Calu3 (cell line): Measurements from ENCODE around the gene STIP1. TPM values are rescaled to one million over a fixed set of nuclear protein-coding genes. Genes with fewer than 3 reads are reported as not detected.

Source experiments
- BruUV-seq: library from RNA; stranded (reverse); fragments of 400-500 nt; replicated peaks from 2 replicates; lab custom pipeline; 2021; lab: Mats Ljungman, UMichigan
- CTCF ChIA-PET: fragments of 300-600 bp; sonication (Branson Sonifier 250); formaldehyde crosslinking; loops from one replicate; lab custom pipeline; 2022; ENCODE audit warnings: antibody characterized with exemption; lab: Charles Lee
- DNase-seq: peaks from one replicate; pipeline ENCODE4 v3.0.0; 2022
- H3K27ac Mint-ChIP-seq: one replicate; pipeline ENCODE4 v1.8.0; 2022; ENCODE audit warnings: mixed read lengths; ENCODE audit not compliant: unreplicated experiment
- H3K27me3 Mint-ChIP-seq: one replicate; pipeline ENCODE4 v1.8.0; 2022; ENCODE audit warnings: mixed read lengths; ENCODE audit not compliant: unreplicated experiment
- H3K36me3 Mint-ChIP-seq: one replicate; pipeline ENCODE4 v1.8.0; 2022; ENCODE audit warnings: mild to moderate bottlenecking, moderate library complexity, mixed read lengths; ENCODE audit not compliant: insufficient read depth, unreplicated experiment
- H3K4me1 Mint-ChIP-seq: one replicate; pipeline ENCODE4 v1.8.0; 2022; ENCODE audit warnings: mild to moderate bottlenecking, low read depth, mixed read lengths; ENCODE audit not compliant: unreplicated experiment
- H3K4me3 Mint-ChIP-seq: one replicate; pipeline ENCODE4 v1.8.0; 2022; ENCODE audit warnings: mild to moderate bottlenecking, low read depth, moderate library complexity, mixed read lengths; ENCODE audit not compliant: unreplicated experiment
- H3K9me3 Mint-ChIP-seq: one replicate; pipeline ENCODE4 v1.8.0; 2022; ENCODE audit warnings: low read depth, mixed read lengths; ENCODE audit not compliant: unreplicated experiment
- intact Hi-C: fragments of 100-400 bp; cut with micrococcal nuclease; formaldehyde crosslinking; loops from one replicate; pipeline ENCODE4 v1.10.0; 2022; ENCODE audit not compliant: unreplicated experiment
- total RNA-seq: library from RNA; stranded (reverse); gene quantifications from 2 replicates; pipeline ENCODE4 v1.2.3, GENCODE V29; 2022
- TF ChIP-seq, protein P1 (sequence below): fragments of 200-600 bp; IDR thresholded peaks from one replicate; pipeline ENCODE4 v1.8.0; 2022; ENCODE audit warnings: antibody characterized with exemption; ENCODE audit not compliant: unreplicated experiment

STIP1 gene
- total RNA-seq, 1 experiment from 2014 or later, result 391 TPM

DNA sequence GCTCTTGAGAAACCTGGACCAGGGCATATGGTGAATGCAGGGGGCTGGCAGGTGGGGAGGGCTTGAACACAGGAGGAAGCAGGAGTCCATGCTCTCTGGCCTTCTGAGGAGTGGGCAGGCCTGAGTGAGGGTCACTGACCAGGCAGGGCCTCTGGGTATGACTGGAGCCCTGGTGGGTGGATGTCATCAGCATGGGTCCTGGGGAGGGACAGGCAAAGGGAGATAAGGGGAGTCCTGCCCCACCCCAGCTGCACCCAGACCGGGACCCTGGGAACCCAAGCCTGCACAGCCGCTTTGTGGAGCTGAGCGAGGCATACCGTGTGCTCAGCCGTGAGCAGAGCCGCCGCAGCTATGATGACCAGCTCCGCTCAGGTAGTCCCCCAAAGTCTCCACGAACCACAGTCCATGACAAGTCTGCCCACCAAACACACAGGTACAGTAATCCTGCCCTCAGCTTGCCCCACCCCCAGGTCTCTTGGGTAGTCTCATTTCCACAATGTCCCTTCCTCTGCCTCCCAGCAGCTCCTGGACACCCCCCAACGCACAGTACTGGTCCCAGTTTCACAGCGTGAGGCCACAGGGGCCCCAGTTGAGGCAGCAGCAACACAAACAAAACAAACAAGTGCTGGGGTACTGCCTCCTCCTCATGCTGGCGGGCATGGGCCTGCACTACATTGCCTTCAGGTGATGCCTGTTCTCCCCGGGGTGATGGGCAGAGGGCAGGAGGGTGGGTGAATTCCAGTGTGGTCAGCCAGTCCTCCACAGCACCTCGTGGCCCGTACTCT is 46.4 kb downstream of the STIP1 start:
- Mint-ChIP-seq H3K4me3 (peak overlapping the region; percentile 92), H3K36me3 (peaks cover 81% of the 10 kb centered on the region), H3K27me3 (no peaks in the 10 kb centered on the region), H3K9me3 (no peaks in the 10 kb centered on the region), H3K4me1 (peaks cover 15% of the 10 kb centered on the region), H3K27ac (no peak overlapping the region)
- intact Hi-C loops, result no loop called here
- CTCF ChIA-PET, result no interaction called here
- DNase-seq, result no peak
- no TSS peak for BruUV-seq
- TF ChIP-seq, protein P1, sequence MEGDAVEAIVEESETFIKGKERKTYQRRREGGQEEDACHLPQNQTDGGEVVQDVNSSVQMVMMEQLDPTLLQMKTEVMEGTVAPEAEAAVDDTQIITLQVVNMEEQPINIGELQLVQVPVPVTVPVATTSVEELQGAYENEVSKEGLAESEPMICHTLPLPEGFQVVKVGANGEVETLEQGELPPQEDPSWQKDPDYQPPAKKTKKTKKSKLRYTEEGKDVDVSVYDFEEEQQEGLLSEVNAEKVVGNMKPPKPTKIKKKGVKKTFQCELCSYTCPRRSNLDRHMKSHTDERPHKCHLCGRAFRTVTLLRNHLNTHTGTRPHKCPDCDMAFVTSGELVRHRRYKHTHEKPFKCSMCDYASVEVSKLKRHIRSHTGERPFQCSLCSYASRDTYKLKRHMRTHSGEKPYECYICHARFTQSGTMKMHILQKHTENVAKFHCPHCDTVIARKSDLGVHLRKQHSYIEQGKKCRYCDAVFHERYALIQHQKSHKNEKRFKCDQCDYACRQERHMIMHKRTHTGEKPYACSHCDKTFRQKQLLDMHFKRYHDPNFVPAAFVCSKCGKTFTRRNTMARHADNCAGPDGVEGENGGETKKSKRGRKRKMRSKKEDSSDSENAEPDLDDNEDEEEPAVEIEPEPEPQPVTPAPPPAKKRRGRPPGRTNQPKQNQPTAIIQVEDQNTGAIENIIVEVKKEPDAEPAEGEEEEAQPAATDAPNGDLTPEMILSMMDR, result no peak

DNA sequence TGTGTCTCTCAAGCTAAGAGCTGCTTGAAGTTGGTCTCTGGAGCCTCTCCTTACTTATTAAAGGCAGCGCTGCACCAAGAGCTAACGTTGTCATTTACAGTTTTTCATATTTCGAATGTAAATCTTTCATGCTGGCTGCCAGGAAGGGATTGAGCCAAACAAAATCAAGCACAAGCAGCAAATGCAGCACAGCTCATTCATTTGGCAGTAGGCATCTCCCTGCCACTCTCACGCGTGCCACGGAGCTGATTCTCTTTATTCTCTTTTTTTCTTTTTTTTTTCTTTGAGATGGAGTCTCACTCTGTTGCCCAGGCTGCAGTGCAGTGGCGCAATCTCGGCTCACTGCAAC is 47.0 kb downstream of the STIP1 start:
- intact Hi-C loops, result no loop called here
- Mint-ChIP-seq H3K4me3 (peak overlapping the region; percentile 82), H3K9me3 (no peaks in the 10 kb centered on the region), H3K36me3 (peaks cover 81% of the 10 kb centered on the region), H3K27me3 (no peaks in the 10 kb centered on the region), H3K4me1 (peaks cover 15% of the 10 kb centered on the region), H3K27ac (peak overlapping the region; percentile 69)
- DNase-seq, result no peak
- CTCF ChIA-PET, result no interaction called here
- TF ChIP-seq, protein P1, result no peak
- no TSS peak for BruUV-seq

DNA sequence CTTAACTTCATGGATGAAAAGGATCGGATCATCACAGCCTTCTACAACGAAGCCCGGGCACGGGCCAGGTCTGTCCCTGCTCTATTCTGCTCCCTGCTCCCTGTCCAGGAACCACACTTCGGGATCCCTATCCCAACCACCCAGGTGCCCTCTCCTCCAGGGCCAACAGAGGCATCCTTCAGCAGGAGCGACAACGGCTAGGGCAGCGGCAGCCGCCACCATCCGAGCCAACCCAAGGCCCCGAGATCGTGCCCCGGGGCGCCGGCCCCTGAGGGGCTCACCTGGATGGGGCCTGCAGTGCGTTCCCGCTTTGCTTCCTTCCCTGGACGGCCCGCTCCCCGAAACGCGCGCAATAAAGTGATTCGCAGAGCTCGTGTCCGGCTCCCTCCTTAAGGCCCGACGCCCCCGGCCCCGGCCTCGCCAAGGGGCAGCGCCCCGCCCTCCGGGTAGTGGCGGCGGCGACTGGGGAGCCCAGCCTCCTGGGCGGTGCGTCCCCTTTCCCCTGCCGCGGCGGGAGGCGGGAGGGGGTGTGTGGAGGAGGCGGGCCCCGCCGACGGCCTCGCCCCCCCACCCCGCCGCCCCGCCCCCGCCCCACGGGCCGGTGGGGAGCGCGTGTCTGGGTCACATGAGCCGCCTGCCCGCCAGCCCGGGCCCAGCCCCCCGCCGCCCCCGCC is 48.1 kb downstream of the STIP1 start, which contains the start of gene VEGFB:
TSS of gene VEGFB (plus strand) at position 672 of the 674 bp plus-strand sequence. CDS start 250 bp downstream, outside the sequence.
- Mint-ChIP-seq H3K27me3 (no peaks in the 10 kb centered on the region), H3K4me1 (peaks cover 15% of the 10 kb centered on the region), H3K27ac (peak within 1 kb of the TSS; percentile 69), H3K4me3 (peak within 1 kb of the TSS; percentile 82), H3K9me3 (no peaks in the 10 kb centered on the region), H3K36me3 (peaks cover 86% of the 10 kb centered on the region)
- TF ChIP-seq, protein P1, result no peak
- peak; percentile 79 for DNase-seq
- TSS peak; percentile 37 for BruUV-seq
- CTCF ChIA-PET, result no interaction called here
- intact Hi-C loops, result no loop called here

DNA sequence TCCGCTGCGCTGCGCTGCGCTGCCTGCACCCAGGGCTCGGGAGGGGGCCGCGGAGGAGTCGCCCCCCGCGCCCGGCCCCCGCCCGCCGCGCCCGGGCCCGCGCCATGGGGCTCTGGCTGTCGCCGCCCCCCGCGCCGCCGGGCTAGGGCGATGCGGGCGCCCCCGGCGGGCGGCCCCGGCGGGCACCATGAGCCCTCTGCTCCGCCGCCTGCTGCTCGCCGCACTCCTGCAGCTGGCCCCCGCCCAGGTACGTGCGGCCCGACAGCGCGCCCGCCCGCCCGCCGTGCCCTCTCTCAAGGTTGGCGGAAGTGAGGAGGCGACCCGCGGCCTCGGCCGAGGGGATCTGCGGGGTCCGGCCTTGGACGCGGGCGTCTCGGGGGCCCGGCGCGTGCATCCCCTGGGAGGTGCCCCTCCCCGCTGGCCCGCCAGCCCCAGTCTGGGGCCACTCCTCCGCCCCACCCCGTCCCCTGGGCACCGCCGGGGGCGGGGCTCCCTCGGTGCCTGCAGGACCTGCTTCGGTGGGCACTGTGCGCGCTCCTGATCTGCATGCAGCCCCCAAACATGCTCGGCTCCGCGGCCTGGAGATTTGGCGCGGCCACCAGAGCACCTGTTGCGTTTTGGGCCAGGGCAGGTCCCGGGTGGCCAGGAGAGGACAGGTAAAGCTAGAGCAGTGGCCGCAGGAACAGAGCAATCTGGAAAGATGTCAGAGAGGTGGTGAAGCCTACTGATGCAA is 48.8 kb downstream of the STIP1 start:
- H3K36me3 Mint-ChIP-seq, result peaks cover 86% of the 10 kb centered on the region
- TF ChIP-seq, protein P1, result no peak
- BruUV-seq, result no TSS peak

More for the DNA sequence above, 48.8 kb downstream of the STIP1 start:
- H3K27me3 Mint-ChIP-seq, result no peaks in the 10 kb centered on the region
- no peaks in the 10 kb centered on the region for H3K9me3 Mint-ChIP-seq
- peak overlapping the region; percentile 82 for H3K4me3 Mint-ChIP-seq
- no peak overlapping the region for H3K27ac Mint-ChIP-seq
- DNase-seq, result peak; percentile 67
- intact Hi-C loops, result no loop called here
- CTCF ChIA-PET, result no interaction called here
- H3K4me1 Mint-ChIP-seq, result peaks cover 18% of the 10 kb centered on the region
